AG04449 (cell line): ENCODE results near the gene CLEC4G.

Experiments
- CTCF ChIA-PET: fragments of 350-600 bp; formaldehyde crosslinking; extraction: SDS; loops from one replicate; lab custom pipeline; 2021; ENCODE audit warnings: antibody characterized with exemption; lab: Yijun Ruan, JAX
- POLR2A ChIA-PET: fragments of 400-600, 350-600 bp; formaldehyde crosslinking; extraction: SDS; loops from one replicate; lab custom pipeline; 2020; ENCODE audit warnings: antibody characterized with exemption, inconsistent platforms; lab: Yijun Ruan, JAX
- DNase-seq: peaks from one replicate; pipeline ENCODE4 v3.0.0-alpha.2; 2010; ENCODE audit warnings: low read depth, low spot score
- H3K4me3 ChIP-seq: 2 replicates; pipeline ENCODE4 v1.5.1; 2011; ENCODE audit warnings: low read depth, mild to moderate bottlenecking, control low read depth, low read length
- CTCF ChIP-seq: IDR thresholded peaks from one replicate; pipeline ENCODE4 v1.5.1; 2011; ENCODE audit warnings: mild to moderate bottlenecking, moderate library complexity, low read length, control low read depth, inconsistent platforms; ENCODE audit not compliant: insufficient read depth; ENCODE audit errors: missing control alignments

The CLEC4G gene

DNA sequence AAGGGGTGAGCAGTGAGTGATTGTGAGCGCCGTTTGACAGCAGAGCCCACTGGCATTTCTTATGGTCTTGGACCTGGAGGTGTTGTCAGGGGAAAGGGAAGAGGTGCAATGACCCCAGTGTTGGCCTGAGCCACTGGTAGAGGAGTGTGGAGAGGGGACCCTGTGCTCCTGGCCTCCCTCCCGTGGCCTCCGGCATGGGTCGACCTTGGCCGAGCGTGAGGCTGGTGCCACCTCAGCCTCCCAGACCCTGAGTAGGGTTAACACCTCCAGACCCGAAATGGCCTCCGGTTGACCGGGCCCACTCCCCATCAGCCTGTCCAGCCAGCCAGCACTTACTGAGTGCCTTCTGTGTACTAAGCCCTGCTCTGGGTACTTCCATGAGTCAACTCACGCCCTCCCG, 44.7 kb downstream of the CLEC4G start:
- TF ChIP-seq CTCF, result no peak
- ChIA-PET POLR2A (no interaction called here), CTCF (no interaction called here)
- DNase-seq, result no peak
- no peak overlapping the region for H3K4me3 ChIP-seq

GRCh38 chr19:7685546-7686445, 46.1 kb downstream of the CLEC4G start:
- no peak overlapping the region for H3K4me3 ChIP-seq
- no peak for DNase-seq
- TF ChIP-seq CTCF, result no peak
- POLR2A ChIA-PET, result interaction anchor here (0.7 to 1.0 kb wide), 2 partner anchors 18 to 163 kb away, joined by 3 read pairs; partner anchors contain the start of gene MCOLN1
- CTCF ChIA-PET, result interaction anchor here (1.3 to 3.2 kb wide), 4 partner anchors 114 to 331 kb away, joined by 3 to 14 read pairs (median 8); no protein-coding TSS in a partner anchor

- TF ChIP-seq CTCF, result peak; percentile 31
- POLR2A ChIA-PET, result no interaction called here
- CTCF ChIA-PET, result interaction anchor here (0.5 to 3.0 kb wide), 3 partner anchors 116 to 362 kb away, joined by 3 to 59 read pairs (median 52); no protein-coding TSS in a partner anchor
- no peak for DNase-seq
- H3K4me3 ChIP-seq, result peak overlapping the region; percentile 95
Measured at GRCh38 chr19:7682175-7682855, 49.6 kb downstream of the CLEC4G start.

DNA sequence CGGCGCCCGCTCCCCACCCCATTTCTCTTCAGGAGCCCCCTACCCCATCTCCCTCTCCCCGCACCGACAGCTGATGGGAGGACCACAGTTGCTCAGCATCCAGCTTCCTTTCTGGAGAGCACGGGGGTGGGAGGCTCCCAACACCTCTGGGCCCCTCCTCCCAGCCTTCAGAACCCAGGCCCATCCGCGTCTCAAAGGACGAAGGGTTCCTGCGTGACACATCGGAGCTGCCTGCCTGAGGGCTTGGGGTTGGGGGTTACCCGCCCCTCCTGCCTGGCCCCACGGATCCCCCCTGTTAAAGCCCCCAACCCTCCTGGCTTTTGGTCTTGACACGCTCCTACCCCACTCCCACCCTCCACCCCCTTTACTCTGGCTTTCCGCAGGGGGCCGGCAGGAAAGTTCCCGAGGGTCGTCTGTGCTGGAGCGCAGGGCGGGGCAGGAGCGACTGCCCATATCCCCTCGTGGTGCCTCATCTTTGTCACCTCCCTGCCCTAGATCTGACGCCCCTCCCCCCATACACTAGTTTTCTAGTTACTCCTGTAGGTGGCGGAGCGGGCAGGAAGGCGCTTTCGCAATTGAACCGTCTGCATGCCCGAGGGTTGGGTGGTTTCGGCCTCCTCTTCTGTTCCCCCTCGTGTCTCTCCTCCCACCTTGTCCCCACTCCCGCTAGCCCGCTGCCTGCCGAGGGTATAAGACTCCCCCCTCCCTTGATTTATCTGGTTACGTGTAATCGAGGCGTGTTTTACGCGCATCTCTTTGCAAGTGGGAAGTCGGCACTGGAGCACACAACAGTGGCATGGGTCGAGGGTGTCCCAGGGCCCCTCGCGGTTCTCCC, 50.4 kb downstream of the CLEC4G start:
- CTCF ChIA-PET, result interaction anchor here (0.6 to 3.0 kb wide), 73 partner anchors 8 to 612 kb away, joined by 3 to 59 read pairs (median 4); partner anchors contain the start of genes CAMSAP3, CD209, FCER2 and PCP2
- peak overlapping the region; percentile 95 for H3K4me3 ChIP-seq
- POLR2A ChIA-PET, result no interaction called here
- peak; percentile 12 for DNase-seq
- TF ChIP-seq CTCF, result peak; percentile 90

DNA sequence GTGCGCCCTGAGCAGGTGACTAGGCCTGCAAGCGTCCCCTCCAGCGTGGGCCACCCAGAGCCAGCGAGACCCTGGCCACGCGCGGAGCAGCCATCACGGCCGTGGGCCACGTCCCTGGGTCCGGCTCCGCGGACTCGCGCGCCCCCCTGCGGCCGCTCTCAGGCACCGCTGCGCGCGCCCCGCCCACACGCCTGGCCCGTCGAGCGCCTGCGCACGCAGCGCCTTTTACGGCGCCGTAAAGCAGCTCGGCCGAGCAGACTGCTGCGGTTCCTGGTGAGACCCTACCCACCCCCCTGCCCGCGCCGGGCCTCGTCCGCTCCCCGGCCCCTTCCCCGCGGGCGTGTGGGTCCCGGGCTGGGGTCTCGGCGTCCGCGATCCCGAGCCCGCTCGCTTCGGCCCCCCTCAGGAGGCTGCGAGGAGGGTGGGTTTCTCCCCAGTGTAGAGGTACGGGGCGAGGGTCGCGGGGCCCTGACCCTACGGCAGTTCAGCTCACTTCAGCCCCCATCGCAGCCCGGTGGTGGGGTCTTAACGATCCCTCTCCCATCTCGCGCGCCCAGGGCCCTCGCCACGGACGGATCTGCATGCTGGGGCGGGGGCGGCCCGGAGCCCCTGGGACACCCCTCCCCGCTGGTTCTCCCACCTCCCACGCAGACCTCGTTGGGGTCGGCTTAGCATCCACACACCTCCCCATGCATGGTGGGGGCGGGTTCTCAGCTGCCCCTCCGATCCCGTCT, 51.1 kb downstream of the CLEC4G start, which contains the start of gene TRAPPC5:
Gene TRAPPC5 (plus strand): TSS at position 228 of the 734 bp plus-strand sequence. CDS start 1,421 bp downstream, outside the sequence.
- H3K4me3 ChIP-seq, result peak within 1 kb of the TSS; percentile 95
- CTCF ChIA-PET, result interaction anchor here (0.6 to 3.0 kb wide), 75 partner anchors 9 to 612 kb away, joined by 3 to 59 read pairs (median 4); partner anchors contain the start of genes CAMSAP3, CD209, FCER2 and PCP2
- no peak for DNase-seq
- TF ChIP-seq CTCF, result peak; percentile 67
- POLR2A ChIA-PET, result no interaction called here
